Measurements from ENCODE around the gene RASSF3.

The RASSF3 gene

DNA sequence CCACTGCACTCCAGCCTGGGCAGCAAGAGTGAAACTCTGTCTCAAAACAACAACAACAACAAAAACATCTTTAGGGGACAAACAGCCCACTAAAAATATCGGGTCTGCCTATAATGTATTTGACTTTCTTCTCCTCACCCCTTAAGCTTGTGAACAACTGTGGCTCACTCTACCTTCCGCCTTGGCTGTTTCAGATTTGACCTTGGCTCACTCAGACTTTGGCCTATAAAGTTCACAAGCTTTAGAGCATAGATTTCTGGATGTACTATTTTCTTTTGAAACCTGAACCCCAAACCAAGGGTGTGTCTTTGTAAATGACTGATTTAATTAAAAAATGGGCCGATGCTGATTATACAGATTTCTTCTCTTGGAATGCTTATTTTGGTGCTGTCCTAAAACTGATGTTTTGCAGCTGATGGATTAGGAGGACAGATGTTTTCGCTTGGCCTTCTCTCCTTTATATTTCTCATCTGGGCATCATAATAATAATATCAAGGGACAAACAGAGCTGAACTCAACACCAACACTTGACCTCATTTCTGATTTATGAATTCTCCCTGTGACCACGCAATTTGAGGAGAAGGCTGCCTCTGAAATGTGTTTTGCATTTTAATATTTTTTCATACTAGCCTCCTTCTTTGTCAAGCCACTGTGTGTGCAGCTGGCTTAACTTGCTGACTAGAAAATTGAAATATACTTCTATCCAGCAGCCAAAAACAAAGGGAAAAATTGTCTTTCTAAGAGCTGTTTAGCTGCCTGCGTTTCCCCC lies 40.2 kb upstream of the RASSF3 start:
- Histone ChIP-seq H3K27ac (replicated peaks) (no peak overlapping the region), H3K4me3 (replicated peaks; ENCODE audit: insufficient read depth, low read length) (no peak overlapping the region), H3K27me3 (ENCODE audit: insufficient read depth, poor library complexity, severe bottlenecking) (no peaks in the 10 kb centered on the region)
- TF ChIP-seq CTCF (IDR thresholded peaks at IDR 0.05; ENCODE audit: insufficient read depth, low read length) (no peak), GABPA (IDR thresholded peaks at IDR 0.05; ENCODE audit: low read depth) (no peak), POLR2AphosphoS5 (IDR thresholded peaks at IDR 0.05; ENCODE audit: low read depth) (no peak), SPI1 (IDR thresholded peaks at IDR 0.05; ENCODE audit: borderline replicate concordance, low read depth) (no peak)
- TF ChIP-seq, protein P1, sequence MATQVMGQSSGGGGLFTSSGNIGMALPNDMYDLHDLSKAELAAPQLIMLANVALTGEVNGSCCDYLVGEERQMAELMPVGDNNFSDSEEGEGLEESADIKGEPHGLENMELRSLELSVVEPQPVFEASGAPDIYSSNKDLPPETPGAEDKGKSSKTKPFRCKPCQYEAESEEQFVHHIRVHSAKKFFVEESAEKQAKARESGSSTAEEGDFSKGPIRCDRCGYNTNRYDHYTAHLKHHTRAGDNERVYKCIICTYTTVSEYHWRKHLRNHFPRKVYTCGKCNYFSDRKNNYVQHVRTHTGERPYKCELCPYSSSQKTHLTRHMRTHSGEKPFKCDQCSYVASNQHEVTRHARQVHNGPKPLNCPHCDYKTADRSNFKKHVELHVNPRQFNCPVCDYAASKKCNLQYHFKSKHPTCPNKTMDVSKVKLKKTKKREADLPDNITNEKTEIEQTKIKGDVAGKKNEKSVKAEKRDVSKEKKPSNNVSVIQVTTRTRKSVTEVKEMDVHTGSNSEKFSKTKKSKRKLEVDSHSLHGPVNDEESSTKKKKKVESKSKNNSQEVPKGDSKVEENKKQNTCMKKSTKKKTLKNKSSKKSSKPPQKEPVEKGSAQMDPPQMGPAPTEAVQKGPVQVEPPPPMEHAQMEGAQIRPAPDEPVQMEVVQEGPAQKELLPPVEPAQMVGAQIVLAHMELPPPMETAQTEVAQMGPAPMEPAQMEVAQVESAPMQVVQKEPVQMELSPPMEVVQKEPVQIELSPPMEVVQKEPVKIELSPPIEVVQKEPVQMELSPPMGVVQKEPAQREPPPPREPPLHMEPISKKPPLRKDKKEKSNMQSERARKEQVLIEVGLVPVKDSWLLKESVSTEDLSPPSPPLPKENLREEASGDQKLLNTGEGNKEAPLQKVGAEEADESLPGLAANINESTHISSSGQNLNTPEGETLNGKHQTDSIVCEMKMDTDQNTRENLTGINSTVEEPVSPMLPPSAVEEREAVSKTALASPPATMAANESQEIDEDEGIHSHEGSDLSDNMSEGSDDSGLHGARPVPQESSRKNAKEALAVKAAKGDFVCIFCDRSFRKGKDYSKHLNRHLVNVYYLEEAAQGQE (IDR thresholded peaks at IDR 0.05; ENCODE audit: insufficient replicate concordance, low read depth), result no peak
- DNase-seq (ENCODE audit: low read depth in 1 of 2, low spot score in 1 of 2), result no peak

DNA sequence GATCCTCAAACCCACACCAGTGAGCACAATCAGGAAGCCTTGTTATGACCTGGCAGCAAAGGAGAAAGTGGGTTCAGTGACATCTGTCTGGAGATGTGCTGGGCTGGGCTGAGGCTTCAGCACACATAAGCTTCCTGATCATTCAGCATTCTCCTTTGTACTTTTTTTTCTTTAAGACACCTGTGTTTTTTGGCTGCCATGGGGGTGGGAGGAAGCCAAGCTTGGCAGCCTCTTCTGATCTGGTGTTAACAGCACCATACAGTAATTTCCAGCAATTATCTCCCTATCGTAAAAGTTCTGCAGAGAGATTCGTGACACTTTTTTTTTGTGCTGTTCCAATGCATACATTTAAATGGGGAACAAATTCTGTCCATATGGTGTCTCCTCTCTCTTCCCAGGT lies 38.9 kb upstream of the RASSF3 start:
- no peak for DNase-seq (ENCODE audit: low read depth in 1 of 2, low spot score in 1 of 2)
- TF ChIP-seq CTCF (IDR thresholded peaks at IDR 0.05; ENCODE audit: insufficient read depth, low read length) (no peak), GABPA (IDR thresholded peaks at IDR 0.05; ENCODE audit: low read depth) (no peak), POLR2AphosphoS5 (IDR thresholded peaks at IDR 0.05; ENCODE audit: low read depth) (no peak), SPI1 (IDR thresholded peaks at IDR 0.05; ENCODE audit: borderline replicate concordance, low read depth) (no peak)
- TF ChIP-seq, protein P1 (IDR thresholded peaks at IDR 0.05; ENCODE audit: insufficient replicate concordance, low read depth), result no peak
- no peaks in the 10 kb centered on the region for H3K27me3 ChIP-seq (ENCODE audit: insufficient read depth, poor library complexity, severe bottlenecking)
- H3K27ac ChIP-seq (replicated peaks), result no peak overlapping the region
- no peak overlapping the region for H3K4me3 ChIP-seq (replicated peaks; ENCODE audit: insufficient read depth, low read length)

- no peak for TF ChIP-seq POLR2AphosphoS5 (IDR thresholded peaks at IDR 0.05; ENCODE audit: low read depth)
- Histone ChIP-seq H3K27me3 (ENCODE audit: insufficient read depth, poor library complexity, severe bottlenecking) (no peaks in the 10 kb centered on the region), H3K4me3 (replicated peaks; ENCODE audit: insufficient read depth, low read length) (no peak overlapping the region), H3K27ac (replicated peaks) (no peak overlapping the region)
- no peak for DNase-seq (ENCODE audit: low read depth in 1 of 2, low spot score in 1 of 2)
Measured at GRCh38 chr12:64572241-64572640, 38.1 kb upstream of the RASSF3 start.

- no peaks in the 10 kb centered on the region for H3K27me3 ChIP-seq (ENCODE audit: insufficient read depth, poor library complexity, severe bottlenecking)
- no peak for DNase-seq (ENCODE audit: low read depth in 1 of 2, low spot score in 1 of 2)
- H3K27ac ChIP-seq (replicated peaks), result no peak overlapping the region
- TF ChIP-seq GABPA (IDR thresholded peaks at IDR 0.05; ENCODE audit: low read depth) (no peak), POLR2AphosphoS5 (IDR thresholded peaks at IDR 0.05; ENCODE audit: low read depth) (no peak), CTCF (IDR thresholded peaks at IDR 0.05; ENCODE audit: insufficient read depth, low read length) (no peak), SPI1 (IDR thresholded peaks at IDR 0.05; ENCODE audit: borderline replicate concordance, low read depth) (no peak)
- TF ChIP-seq, protein P1 (IDR thresholded peaks at IDR 0.05; ENCODE audit: insufficient replicate concordance, low read depth), result no peak
- H3K4me3 ChIP-seq (replicated peaks; ENCODE audit: insufficient read depth, low read length), result no peak overlapping the region
Measured at GRCh38 chr12:64574837-64575236, 35.5 kb upstream of the RASSF3 start.

Measured in HL-60 (cell line).